Endothelial cell of umbilical vein (primary cell): ENCODE data around the gene RAD51B. TPM values are rescaled to one million over a fixed set of nuclear protein-coding genes. Genes with fewer than 3 reads are reported as not detected.

Experiments used
- BruUV-seq: library from RNA; stranded (reverse); fragments of 400-500 nt; replicated peaks from 2 replicates; lab custom pipeline; 2021; lab: Mats Ljungman, UMichigan
- CTCF ChIA-PET: fragments of 300-600, 350-600 bp; sonication (Branson Sonifier 250); formaldehyde crosslinking; loops from one replicate; lab custom pipeline; 2021; ENCODE audit warnings: antibody characterized with exemption, inconsistent platforms; lab: Charles Lee
- POLR2A ChIA-PET: fragments of 300-600, 350-600 bp; sonication (Branson Sonifier 250); formaldehyde crosslinking; loops from one replicate; lab custom pipeline; 2021; ENCODE audit warnings: antibody characterized with exemption, inconsistent platforms; lab: Charles Lee
- DNase-seq: peaks from one replicate; pipeline ENCODE4 v3.0.0-alpha.2; 2011; ENCODE audit warnings: low read depth, low spot score
- FAIRE-seq: peaks from 2 replicates; lab custom pipeline; 2011; peaks lifted over from hg19 to GRCh38; lab: Jason Lieb, UNC
- H2AFZ ChIP-seq: 2 replicates; pipeline ENCODE4 v1.6.0; 2012; ENCODE audit warnings: low read depth, low read length, control low read depth, inconsistent platforms
- H3K27ac ChIP-seq: 2 replicates; pipeline ENCODE4 v1.5.1; 2011; ENCODE audit warnings: low read depth, mild to moderate bottlenecking, control low read depth, low read length, moderate library complexity; ENCODE audit not compliant: insufficient read depth
- H3K27me3 ChIP-seq, 2 experiments: 2 replicates each; pipeline versions ENCODE4 v1.6.0 to v1.6.1; 2011; ENCODE audit warnings: low read length in 2 of 2, mixed read lengths in 1 of 2; ENCODE audit not compliant: control insufficient read depth in 2 of 2, insufficient read depth in 2 of 2
- H3K36me3 ChIP-seq, 2 experiments: 2 replicates in 1 of 2; 3 replicates in 1 of 2; pipeline ENCODE4 v1.5.1; 2011; ENCODE audit warnings: low read length in 2 of 2, mild to moderate bottlenecking in 1 of 2, moderate library complexity in 1 of 2; ENCODE audit not compliant: control insufficient read depth in 2 of 2, insufficient read depth in 2 of 2; ENCODE audit errors: extremely low read depth in 1 of 2
- H3K4me1 ChIP-seq: 3 replicates; pipeline ENCODE4 v1.5.1; 2011; ENCODE audit warnings: mild to moderate bottlenecking, low read length; ENCODE audit not compliant: control insufficient read depth, insufficient read depth; ENCODE audit errors: extremely low read depth
- H3K4me2 ChIP-seq: 2 replicates; pipeline ENCODE4 v1.6.1; 2011; ENCODE audit warnings: low read length, control low read depth, mixed read lengths; ENCODE audit not compliant: insufficient read depth
- H3K4me3 ChIP-seq, 3 experiments: fragments of 200-600 bp in 1 of 3; sonication (generic), shearing (Covaris generic) in 1 of 3; replicated peaks in 1 of 3; 2 replicates each; pipeline ENCODE4 v1.5.1; 2011 to 2016; ENCODE audit warnings: control low read depth in 3 of 3, low read length in 3 of 3, mild to moderate bottlenecking in 2 of 3, inconsistent platforms in 1 of 3, low read depth in 1 of 3, moderate library complexity in 1 of 3; ENCODE audit not compliant: insufficient read depth in 1 of 3
- H3K79me2 ChIP-seq: 2 replicates; pipeline ENCODE4 v1.6.0; 2012; ENCODE audit warnings: low read length, inconsistent platforms; ENCODE audit not compliant: control insufficient read depth, insufficient read depth
- H3K9ac ChIP-seq: replicated peaks from 2 replicates; pipeline ENCODE3; 2011; ENCODE audit warnings: low read length, control low read depth; ENCODE audit not compliant: insufficient read depth; ENCODE audit errors: extremely low read depth
- H3K9me1 ChIP-seq: replicated peaks from 3 replicates; pipeline ENCODE4 v1.6.0; 2011; ENCODE audit warnings: mild to moderate bottlenecking, low read length; ENCODE audit not compliant: control insufficient read depth, insufficient read depth; ENCODE audit errors: extremely low read depth
- H3K9me3 ChIP-seq: replicated peaks from 2 replicates; pipeline ENCODE4 v1.5.1; 2012; ENCODE audit warnings: low read length, inconsistent platforms; ENCODE audit not compliant: control insufficient read depth, insufficient read depth
- H4K20me1 ChIP-seq: replicated peaks from 2 replicates; pipeline ENCODE3; 2011; ENCODE audit warnings: mild to moderate bottlenecking, low read length; ENCODE audit not compliant: control insufficient read depth, insufficient read depth; ENCODE audit errors: extremely low read depth
- EZH2 ChIP-seq: IDR thresholded peaks from 2 replicates; pipeline ENCODE4 v1.6.1; 2012; ENCODE audit warnings: borderline replicate concordance, low read depth, mild to moderate bottlenecking, moderate library complexity, low read length, inconsistent platforms; ENCODE audit not compliant: severe bottlenecking
- FOS ChIP-seq: IDR thresholded peaks from 2 replicates; pipeline ENCODE4 v1.6.1; 2011; ENCODE audit warnings: mild to moderate bottlenecking, low read length, moderate library complexity, borderline replicate concordance; ENCODE audit not compliant: insufficient read depth
- GATA2 ChIP-seq: IDR thresholded peaks from 2 replicates; pipeline ENCODE4 v1.7.0; 2011; ENCODE audit warnings: low read depth, mild to moderate bottlenecking, moderate library complexity, mixed read lengths, low read length; ENCODE audit not compliant: insufficient read length, insufficient read depth
- JUN ChIP-seq: IDR thresholded peaks from 2 replicates; pipeline ENCODE4 v1.6.1; 2011; ENCODE audit warnings: borderline replicate concordance, low read depth; ENCODE audit not compliant: insufficient read length, insufficient read depth
- MYC ChIP-seq: IDR thresholded peaks from one replicate; pipeline ENCODE4 v1.6.1; 2011; ENCODE audit warnings: mild to moderate bottlenecking, low read depth, low read length
- POLR2A ChIP-seq: IDR thresholded peaks from 2 replicates; pipeline ENCODE4 v1.6.1; 2012; ENCODE audit warnings: low read depth, mild to moderate bottlenecking, control low read depth, low read length
- POLR2AphosphoS5 ChIP-seq: IDR thresholded peaks from 2 replicates; pipeline ENCODE4 v1.6.1; 2012; ENCODE audit warnings: low read depth, mild to moderate bottlenecking, control low read depth, low read length, moderate library complexity; ENCODE audit not compliant: insufficient read depth
- dilution Hi-C: fragments of 300-500 bp; cut with MboI; formaldehyde crosslinking; loops from one replicate; pipeline ENCODE4 v1.15.0; 2019; ENCODE audit warnings: low sequenced_read_pairs; ENCODE audit not compliant: extremely low pct_ligation_motif_present
- intact Hi-C: fragments of 100-400 bp; cut with micrococcal nuclease; formaldehyde crosslinking; loops from one replicate; pipeline ENCODE4 v1.10.0; 2022
- polyA plus RNA-seq, 4 experiments: library from polyadenylated mRNA; depleted of rRNA in 3 of 4; stranded (reverse) in 3 of 4; unstranded in 1 of 4; fragments of >200 nt; gene quantifications; 2 replicates each; pipeline versions ENCODE4 v1.2.1 to v1.2.3, GENCODE V29; 2011 to 2012; ENCODE audit warnings: missing spikeins in 1 of 4
- total RNA-seq: library from RNA; stranded (reverse); gene quantifications from 2 replicates; pipeline ENCODE4 v1.2.3, GENCODE V29; 2021
- TF ChIP-seq, protein P1 (sequence below), 2 donors: IDR thresholded peaks; 1 replicate in 1 of 2; 2 replicates in 1 of 2; pipeline ENCODE4 v1.5.1; 2011; ENCODE audit warnings: low read length in 2 of 2, mild to moderate bottlenecking in 2 of 2, moderate library complexity in 2 of 2, control low read depth in 1 of 2, inconsistent platforms in 1 of 2, low read depth in 1 of 2; ENCODE audit not compliant: insufficient read depth in 1 of 2; ENCODE audit errors: extremely low read depth in 1 of 2
- TF ChIP-seq, protein P2 (sequence below): IDR thresholded peaks from 2 replicates; pipeline ENCODE4 v1.6.1; 2011; ENCODE audit not compliant: insufficient read depth, insufficient read length

The RAD51B gene
- total and polyA plus RNA-seq, 2 donors (not counting 3 experiments of a cell fraction or from before 2014, with no cell fraction given) = 3.9 to 19.0 TPM

DNA sequence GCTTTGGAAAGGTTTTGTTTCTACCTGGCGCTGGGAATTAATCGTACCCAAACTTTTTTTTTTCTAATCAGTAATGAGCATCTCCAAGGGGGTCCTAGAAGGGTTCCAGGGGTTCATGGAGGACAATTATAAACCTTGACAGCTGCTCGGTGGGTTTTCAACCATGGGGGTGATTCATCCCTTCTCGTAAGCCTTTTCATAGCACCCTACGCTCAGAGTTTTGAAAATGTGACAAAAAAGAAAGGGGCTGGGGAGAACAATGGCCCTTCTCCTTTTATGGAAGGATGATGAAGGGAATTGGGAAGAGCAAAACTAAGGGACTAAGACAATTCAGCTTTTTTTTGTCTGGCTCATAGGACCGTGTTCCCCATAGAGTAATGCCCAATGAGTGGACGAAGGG, 776.6 kb downstream of the RAD51B start:
- CTCF ChIA-PET = interaction anchor here (0.7 to 1.1 kb wide), 4 partner anchors 8 to 175 kb away, joined by 3 to 4 read pairs (median 3); no protein-coding TSS in a partner anchor
- TF ChIP-seq JUN (no peak), EZH2 (no peak), MYC (no peak), GATA2 (no peak), FOS (no peak), POLR2AphosphoS5 (no peak), POLR2A (no peak)
- TF ChIP-seq, protein P1, sequence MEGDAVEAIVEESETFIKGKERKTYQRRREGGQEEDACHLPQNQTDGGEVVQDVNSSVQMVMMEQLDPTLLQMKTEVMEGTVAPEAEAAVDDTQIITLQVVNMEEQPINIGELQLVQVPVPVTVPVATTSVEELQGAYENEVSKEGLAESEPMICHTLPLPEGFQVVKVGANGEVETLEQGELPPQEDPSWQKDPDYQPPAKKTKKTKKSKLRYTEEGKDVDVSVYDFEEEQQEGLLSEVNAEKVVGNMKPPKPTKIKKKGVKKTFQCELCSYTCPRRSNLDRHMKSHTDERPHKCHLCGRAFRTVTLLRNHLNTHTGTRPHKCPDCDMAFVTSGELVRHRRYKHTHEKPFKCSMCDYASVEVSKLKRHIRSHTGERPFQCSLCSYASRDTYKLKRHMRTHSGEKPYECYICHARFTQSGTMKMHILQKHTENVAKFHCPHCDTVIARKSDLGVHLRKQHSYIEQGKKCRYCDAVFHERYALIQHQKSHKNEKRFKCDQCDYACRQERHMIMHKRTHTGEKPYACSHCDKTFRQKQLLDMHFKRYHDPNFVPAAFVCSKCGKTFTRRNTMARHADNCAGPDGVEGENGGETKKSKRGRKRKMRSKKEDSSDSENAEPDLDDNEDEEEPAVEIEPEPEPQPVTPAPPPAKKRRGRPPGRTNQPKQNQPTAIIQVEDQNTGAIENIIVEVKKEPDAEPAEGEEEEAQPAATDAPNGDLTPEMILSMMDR (IDR thresholded peaks at IDR 0.05; ENCODE audit: extremely low read depth in 1 of 2, insufficient read depth in 1 of 2, low read depth in 1 of 2, low read length in 2 of 2) = no peak
- TF ChIP-seq, protein P2, sequence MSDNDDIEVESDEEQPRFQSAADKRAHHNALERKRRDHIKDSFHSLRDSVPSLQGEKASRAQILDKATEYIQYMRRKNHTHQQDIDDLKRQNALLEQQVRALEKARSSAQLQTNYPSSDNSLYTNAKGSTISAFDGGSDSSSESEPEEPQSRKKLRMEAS = no peak
- no peaks in the 10 kb centered on the region for H3K9me1 ChIP-seq
- no peaks in the 10 kb centered on the region for H3K9me3 ChIP-seq
- H3K36me3 ChIP-seq = no peaks in the 10 kb centered on the region
- H3K79me2 ChIP-seq = no peaks in the 10 kb centered on the region
- POLR2A ChIA-PET = no interaction called here
- H3K4me2 ChIP-seq = no peak overlapping the region
- dilution Hi-C loops = no loop called here
- no peak overlapping the region for H3K9ac ChIP-seq
- no peak overlapping the region for H2AFZ ChIP-seq
- H3K4me1 ChIP-seq = peaks cover 24% of the 10 kb centered on the region
- intact Hi-C loops = no loop called here
- no peaks in the 10 kb centered on the region for H3K27me3 ChIP-seq
- H3K27ac ChIP-seq = no peak overlapping the region
- no peaks in the 10 kb centered on the region for H4K20me1 ChIP-seq
- no peak overlapping the region for H3K4me3 ChIP-seq
- FAIRE-seq (no peak), DNase-seq (no peak)
- no TSS peak for BruUV-seq
